Measurements from ENCODE around the gene PTPRU.

The PTPRU gene

GRCh38 chr1:29270929-29271521, 34.7 kb downstream of the PTPRU start:
- DNase-seq: no peak

- no peak for DNase-seq
Measured at GRCh38 chr1:29271724-29272123, 35.4 kb downstream of the PTPRU start.

- no peak for DNase-seq
Measured at GRCh38 chr1:29272147-29272907, 36.0 kb downstream of the PTPRU start.

DNA sequence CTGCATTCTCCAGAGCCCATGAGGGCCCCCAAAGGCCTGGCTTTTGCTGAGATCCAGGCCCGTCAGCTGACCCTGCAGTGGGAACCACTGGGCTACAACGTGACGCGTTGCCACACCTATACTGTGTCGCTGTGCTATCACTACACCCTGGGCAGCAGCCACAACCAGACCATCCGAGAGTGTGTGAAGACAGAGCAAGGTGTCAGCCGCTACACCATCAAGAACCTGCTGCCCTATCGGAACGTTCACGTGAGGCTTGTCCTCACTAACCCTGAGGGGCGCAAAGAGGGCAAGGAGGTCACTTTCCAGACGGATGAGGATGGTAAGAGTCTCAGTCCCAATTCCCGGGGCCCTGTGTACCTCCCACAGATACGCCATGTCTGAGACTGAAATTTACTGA, 39.1 kb downstream of the PTPRU start:
- no peak for DNase-seq

DNA sequence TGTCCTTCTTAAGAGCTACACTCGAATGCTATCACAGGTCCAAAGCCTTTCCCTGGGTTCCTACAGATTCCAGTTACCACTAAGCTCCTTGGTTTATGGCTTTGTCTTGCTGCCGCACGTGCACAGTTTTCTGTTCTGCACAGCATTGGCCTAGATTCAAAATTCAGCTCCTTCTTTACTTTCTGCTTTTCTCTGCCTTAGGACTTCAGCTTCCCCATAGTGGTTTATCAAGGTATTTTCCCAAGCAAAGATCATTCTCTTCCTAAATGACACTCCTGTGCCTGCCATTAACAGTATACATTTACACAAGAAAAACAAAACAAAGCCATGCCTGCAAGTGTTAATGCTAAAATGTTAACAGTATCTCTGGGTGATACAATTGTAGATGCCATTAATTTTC, 41.8 kb downstream of the PTPRU start:
- DNase-seq: no peak

DNA sequence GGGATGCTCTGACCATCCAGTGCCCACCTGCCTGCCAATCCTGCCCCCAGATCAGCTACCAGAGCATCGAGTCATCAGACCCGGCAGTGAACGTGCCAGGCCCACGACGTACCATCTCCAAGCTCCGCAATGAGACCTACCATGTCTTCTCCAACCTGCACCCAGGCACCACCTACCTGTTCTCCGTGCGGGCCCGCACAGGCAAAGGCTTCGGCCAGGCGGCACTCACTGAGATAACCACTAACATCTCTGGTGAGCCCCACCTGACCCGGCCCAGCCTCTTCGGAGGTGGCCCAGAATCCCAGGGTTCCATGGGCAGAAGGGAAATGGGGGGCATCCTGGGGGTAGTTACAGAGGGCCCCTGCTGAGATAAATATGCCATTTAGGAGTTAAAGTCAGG, 43.1 kb downstream of the PTPRU start:
- DNase-seq: no peak

DNA sequence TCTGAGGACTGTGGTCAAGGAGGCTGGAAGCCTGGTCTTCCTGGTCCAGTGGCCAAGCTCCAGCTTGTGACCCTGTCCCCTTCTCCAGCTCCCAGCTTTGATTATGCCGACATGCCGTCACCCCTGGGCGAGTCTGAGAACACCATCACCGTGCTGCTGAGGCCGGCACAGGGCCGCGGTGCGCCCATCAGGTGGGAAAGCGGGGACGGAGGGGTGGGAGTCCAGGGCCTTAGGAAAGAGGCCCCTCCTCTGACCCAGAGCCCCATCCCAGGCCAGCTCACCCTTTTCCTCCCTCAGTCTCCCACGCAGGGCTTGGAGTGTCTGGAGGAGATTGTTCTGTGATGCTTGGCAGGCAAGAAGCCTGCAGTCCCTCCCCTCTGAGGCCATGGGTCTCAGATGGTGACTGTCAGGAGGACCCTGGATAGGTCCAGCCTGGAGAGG, 43.6 kb downstream of the PTPRU start:
- DNase-seq: no peak

- DNase-seq: no peak
Measured at GRCh38 chr1:29280409-29281131, 44.2 kb downstream of the PTPRU start.

GRCh38 chr1:29281571-29281970, 45.2 kb downstream of the PTPRU start:
- DNase-seq: no peak

DNA sequence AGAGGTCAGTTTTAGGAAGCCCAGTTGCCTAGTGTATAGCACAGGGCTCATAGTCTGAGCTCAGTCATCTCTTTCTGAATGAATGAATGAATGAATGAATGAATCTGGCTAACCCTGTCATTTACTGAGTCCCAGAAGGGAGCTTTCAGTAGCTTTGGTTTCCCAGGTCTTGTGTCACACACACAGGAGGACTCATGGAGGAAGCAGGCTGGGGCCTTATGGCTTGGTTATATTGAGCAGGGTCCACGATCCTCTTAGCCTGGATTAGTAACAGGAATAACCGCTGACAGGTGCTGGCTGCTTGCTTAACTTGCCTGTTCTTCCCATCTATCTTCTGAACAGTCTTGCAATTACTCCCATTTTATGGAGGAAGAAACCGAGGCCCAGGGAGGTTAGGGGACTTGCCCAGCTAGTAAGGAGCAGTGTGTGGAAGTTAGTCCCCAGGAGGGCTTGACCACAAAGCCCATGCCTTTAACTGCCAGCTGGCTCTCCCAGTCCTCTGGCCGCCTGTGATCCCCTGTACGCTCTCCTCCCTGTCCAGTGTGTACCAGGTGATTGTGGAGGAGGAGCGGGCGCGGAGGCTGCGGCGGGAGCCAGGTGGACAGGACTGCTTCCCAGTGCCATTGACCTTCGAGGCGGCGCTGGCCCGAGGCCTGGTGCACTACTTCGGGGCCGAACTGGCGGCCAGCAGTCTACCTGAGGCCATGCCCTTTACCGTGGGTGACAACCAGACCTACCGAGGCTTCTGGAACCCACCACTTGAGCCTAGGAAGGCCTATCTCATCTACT, 46.0 kb downstream of the PTPRU start:
- DNase-seq: no peak

DNA sequence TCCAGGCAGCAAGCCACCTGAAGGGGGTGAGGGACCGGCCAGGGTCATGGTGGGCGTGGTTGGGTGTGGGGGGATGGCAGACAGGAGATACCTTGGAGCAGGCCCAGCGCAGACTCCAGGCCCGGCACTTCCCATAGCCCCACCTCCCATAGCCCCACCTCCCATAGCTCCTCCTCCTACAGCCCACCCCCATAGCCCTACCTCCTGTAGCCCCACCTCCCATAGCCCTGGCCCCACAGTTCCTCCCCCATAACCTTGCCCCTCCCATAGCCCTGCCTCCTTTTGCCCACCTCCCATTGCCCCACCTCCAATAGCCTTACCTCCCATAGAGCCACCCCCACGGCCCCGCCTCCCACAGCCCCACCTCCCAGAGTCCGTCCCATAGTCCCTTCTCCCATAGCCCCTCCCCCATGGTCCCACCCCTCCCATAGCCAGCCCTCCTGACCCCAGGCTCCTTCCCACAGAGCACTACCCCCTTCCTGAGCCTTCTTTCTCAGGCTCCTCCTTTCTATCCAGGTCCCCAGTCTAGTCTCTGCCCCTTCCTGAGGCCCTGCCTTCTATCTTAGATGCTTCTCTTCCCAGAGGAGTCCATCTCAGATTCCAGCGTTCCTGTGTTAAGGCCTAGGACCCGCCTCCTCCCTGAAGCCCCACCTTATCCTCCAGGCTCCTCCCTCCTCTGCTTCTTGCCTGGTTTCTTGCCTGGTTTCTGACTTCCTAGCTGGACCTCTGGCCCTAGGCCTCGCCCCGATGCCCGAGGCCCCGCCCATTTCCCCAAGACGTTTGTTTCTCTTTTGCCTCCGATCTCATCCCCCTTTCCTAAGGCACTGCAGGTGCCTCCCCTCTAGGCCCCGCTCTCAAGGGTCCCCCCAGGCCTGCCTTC, 46.8 kb downstream of the PTPRU start:
- no peak for DNase-seq

DNA sequence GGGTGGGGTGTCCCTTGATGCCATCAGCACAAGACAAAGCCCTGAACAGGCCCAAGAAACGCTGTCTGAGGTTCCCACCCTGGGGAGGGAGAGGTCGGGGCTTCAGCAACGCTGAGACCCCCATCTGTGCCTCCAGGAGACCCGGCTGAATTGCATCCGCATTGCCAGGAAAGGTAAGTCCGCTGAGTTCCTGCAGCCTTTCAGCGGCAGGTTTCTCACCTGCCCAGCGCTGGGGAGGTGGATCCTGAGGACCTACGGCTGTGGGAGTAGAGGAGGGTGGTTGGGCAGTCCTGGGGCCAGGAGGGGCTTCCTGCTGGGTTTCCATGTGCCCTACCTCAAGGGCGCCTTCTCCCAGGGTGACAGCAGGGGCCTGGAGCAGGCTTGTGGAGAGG, 47.5 kb downstream of the PTPRU start:
- DNase-seq: no peak

GRCh38 chr1:29284286-29284960, 48.1 kb downstream of the PTPRU start:
- no peak for DNase-seq

GRCh38 chr1:29284961-29285560, 48.7 kb downstream of the PTPRU start:
- DNase-seq: no peak

DNA sequence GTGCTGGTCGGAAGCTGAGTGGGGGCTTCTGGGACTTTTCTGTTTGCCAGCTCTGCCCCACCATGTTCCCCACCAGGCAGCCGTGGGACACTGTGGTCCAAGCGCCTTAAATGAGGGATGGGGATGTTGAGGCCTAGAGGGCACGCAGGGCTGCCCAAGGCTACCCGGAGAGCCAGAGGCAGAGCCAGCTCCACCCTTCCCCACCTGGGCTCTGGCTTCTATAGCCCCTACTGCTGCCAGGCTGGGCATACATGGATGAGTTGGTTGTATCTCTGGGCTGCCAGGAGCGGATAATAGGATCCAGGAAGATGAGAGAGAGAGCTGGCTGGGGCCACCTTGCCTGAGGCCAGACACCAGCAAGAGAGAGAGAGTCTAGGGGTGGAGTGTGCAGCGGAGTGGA, 49.4 kb downstream of the PTPRU start:
- no peak for DNase-seq

DNA sequence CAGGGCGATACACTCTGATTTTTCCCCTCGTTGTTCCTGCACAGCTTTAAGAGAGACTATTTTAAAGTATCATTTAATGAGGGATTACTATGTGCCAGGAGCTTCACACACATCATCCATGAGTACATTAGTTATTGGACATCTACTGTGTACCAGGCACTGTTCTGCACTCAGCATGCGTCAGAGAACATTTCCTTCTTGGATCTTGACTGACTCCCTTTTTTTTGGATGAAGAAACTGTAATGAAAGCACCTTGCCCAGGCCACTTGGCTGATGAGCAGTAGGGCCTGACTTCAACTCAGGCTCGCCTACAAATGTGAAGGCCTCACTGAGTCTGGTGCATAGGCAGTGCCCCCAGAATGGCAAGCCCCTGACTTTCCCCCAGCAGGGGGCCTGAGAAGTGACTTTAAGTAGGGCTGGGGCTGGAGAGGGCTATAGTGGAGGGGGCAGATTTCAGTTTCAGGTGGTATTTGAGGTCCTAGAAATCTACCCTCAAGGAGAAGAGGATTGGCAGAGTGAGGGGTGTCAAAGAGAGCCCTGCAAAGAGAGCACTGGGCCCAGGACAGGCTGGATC, 50.0 kb downstream of the PTPRU start:
- no peak for DNase-seq

GRCh38 chr1:29289493-29289892, 53.2 kb downstream of the PTPRU start:
- no peak for DNase-seq

DNA sequence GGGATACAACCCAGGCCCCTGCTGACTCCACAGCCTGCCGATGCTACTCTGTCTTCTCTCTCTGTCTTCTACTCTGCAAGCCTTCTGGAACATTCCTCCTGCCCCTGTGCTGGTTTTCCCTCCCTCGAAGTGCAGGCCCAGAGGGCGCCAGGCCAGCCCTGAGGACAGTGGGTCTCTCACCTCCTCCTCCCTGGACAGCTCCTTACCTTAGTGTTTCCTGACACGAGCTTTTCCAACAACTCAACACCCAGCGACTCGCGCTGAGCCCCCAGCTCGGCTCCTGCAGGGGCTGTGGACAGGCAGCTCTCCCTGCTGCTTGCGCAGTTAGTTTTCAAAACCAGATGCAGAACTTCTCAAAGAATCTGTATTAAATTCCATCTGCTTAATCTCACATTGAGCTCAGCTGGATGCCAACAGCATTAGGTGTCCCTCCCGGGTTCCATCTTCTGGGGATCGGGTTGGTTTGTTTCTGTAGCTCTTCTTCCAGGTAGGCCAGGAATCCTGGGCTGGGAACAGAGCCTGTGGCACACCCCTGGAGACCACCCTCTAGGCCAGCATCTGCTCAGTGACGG, 54.2 kb downstream of the PTPRU start:
- no peak for DNase-seq

GRCh38 chr1:29291756-29292155, 55.4 kb downstream of the PTPRU start:
- DNase-seq: no peak

- no peak for DNase-seq
Measured at GRCh38 chr1:29292344-29292743, 56.0 kb downstream of the PTPRU start.

GRCh38 chr1:29297450-29297849, 61.1 kb downstream of the PTPRU start:
- no peak for DNase-seq

All from KG1 (cell line).